SJSA1 (cell line): ENCODE data around the gene MDFI. TPM values are rescaled to one million over a fixed set of nuclear protein-coding genes. Genes with fewer than 3 reads are reported as not detected.

Experiments
- DNase-seq, 2 experiments: peaks; one replicate each; pipeline ENCODE4 v3.0.0-alpha.2; 2015 to 2020; ENCODE audit warnings: low spot score in 2 of 2, low read depth in 1 of 2
- H3K27ac ChIP-seq: fragments of 250-450 bp; sonication (Bioruptor Pico); 2 replicates; pipeline ENCODE4 v1.5.1; 2020; ENCODE audit warnings: mild to moderate bottlenecking, moderate library complexity
- H3K27me3 ChIP-seq: fragments of 250-450 bp; sonication (Bioruptor Pico); replicated peaks from 2 replicates; pipeline ENCODE4 v1.5.1; 2020; ENCODE audit warnings: mild to moderate bottlenecking, moderate library complexity
- H3K36me3 ChIP-seq: fragments of 250-450 bp; sonication (Bioruptor Pico); 2 replicates; pipeline ENCODE4 v1.5.1; 2020; ENCODE audit warnings: mild to moderate bottlenecking
- H3K4me1 ChIP-seq: fragments of 250-450 bp; sonication (Bioruptor Pico); replicated peaks from 2 replicates; pipeline ENCODE4 v1.6.1; 2021; ENCODE audit warnings: mild to moderate bottlenecking
- H3K4me3 ChIP-seq: fragments of 250-450 bp; sonication (Bioruptor Pico); 2 replicates; pipeline ENCODE4 v1.5.1; 2020; ENCODE audit warnings: mild to moderate bottlenecking
- H3K9me3 ChIP-seq: fragments of 250-450 bp; sonication (Bioruptor Pico); replicated peaks from 2 replicates; pipeline ENCODE4 v1.5.1; 2020; ENCODE audit warnings: mild to moderate bottlenecking
- total RNA-seq: library from RNA; depleted of rRNA; stranded (reverse); fragments of >200 nt; shearing (Covaris generic); gene quantifications from 2 replicates; pipeline ENCODE4 v1.2.3, GENCODE V29; 2014

MDFI gene
- total RNA-seq, 1 experiment from 2014 or later = not detected

- no peaks in the 10 kb centered on the region; the same call in 1 of the 2 replicates for H3K4me1 ChIP-seq
- no peak overlapping the region for H3K4me3 ChIP-seq
- H3K9me3 ChIP-seq = no peaks in the 10 kb centered on the region
- no peaks in the 10 kb centered on the region for H3K36me3 ChIP-seq
- H3K27me3 ChIP-seq = no peaks in the 10 kb centered on the region
- DNase-seq = no peak
- no peak overlapping the region for H3K27ac ChIP-seq
Measured at GRCh38 chr6:41692080-41692675, 53.9 kb downstream of the MDFI start.

- Histone ChIP-seq H3K9me3 (no peaks in the 10 kb centered on the region), H3K36me3 (no peaks in the 10 kb centered on the region), H3K27me3 (no peaks in the 10 kb centered on the region), H3K4me1 (peaks cover 4% of the 10 kb centered on the region), H3K27ac (no peak overlapping the region), H3K4me3 (no peak overlapping the region)
- DNase-seq = no peak
Measured at GRCh38 chr6:41692730-41693129, 54.5 kb downstream of the MDFI start.

- no peak overlapping the region for H3K27ac ChIP-seq
- H3K36me3 ChIP-seq = no peaks in the 10 kb centered on the region
- no peaks in the 10 kb centered on the region for H3K27me3 ChIP-seq
- no peaks in the 10 kb centered on the region for H3K9me3 ChIP-seq
- DNase-seq = no peak
- peaks cover 12% of the 10 kb centered on the region for H3K4me1 ChIP-seq
- H3K4me3 ChIP-seq = no peak overlapping the region
Measured at GRCh38 chr6:41693281-41694240, 55.3 kb downstream of the MDFI start.

- DNase-seq = no peak
- no peak overlapping the region for H3K4me3 ChIP-seq
- H3K27ac ChIP-seq = no peak overlapping the region
- peaks cover 18% of the 10 kb centered on the region for H3K4me1 ChIP-seq
- H3K9me3 ChIP-seq = no peaks in the 10 kb centered on the region
- H3K36me3 ChIP-seq = no peaks in the 10 kb centered on the region
- H3K27me3 ChIP-seq = no peaks in the 10 kb centered on the region
Measured at GRCh38 chr6:41694815-41695526, 56.7 kb downstream of the MDFI start.

- no peaks in the 10 kb centered on the region for H3K36me3 ChIP-seq
- H3K27ac ChIP-seq = no peak overlapping the region
Measured at GRCh38 chr6:41695825-41696224, 57.6 kb downstream of the MDFI start.

GRCh38 chr6:41696788-41697187 lies 58.5 kb downstream of the MDFI start:
- no peaks in the 10 kb centered on the region for H3K9me3 ChIP-seq

More at GRCh38 chr6:41695825-41696224, 57.6 kb downstream of the MDFI start:
- no peaks in the 10 kb centered on the region for H3K27me3 ChIP-seq
- no peak overlapping the region for H3K4me3 ChIP-seq
- H3K9me3 ChIP-seq = no peaks in the 10 kb centered on the region
- H3K4me1 ChIP-seq = peaks cover 18% of the 10 kb centered on the region
- DNase-seq = no peak

GRCh38 chr6:41697861-41698781 lies 59.9 kb downstream of the MDFI start:
- Histone ChIP-seq H3K27me3 (no peaks in the 10 kb centered on the region), H3K36me3 (no peaks in the 10 kb centered on the region), H3K27ac (peak overlapping the region; percentile 73), H3K9me3 (no peaks in the 10 kb centered on the region), H3K4me1 (peaks cover 18% of the 10 kb centered on the region), H3K4me3 (no peak overlapping the region)
- DNase-seq = peak; percentile 70

More at GRCh38 chr6:41696788-41697187, 58.5 kb downstream of the MDFI start:
- Histone ChIP-seq H3K27ac (no peak overlapping the region), H3K36me3 (no peaks in the 10 kb centered on the region), H3K4me3 (no peak overlapping the region), H3K4me1 (peaks cover 18% of the 10 kb centered on the region), H3K27me3 (no peaks in the 10 kb centered on the region)
- DNase-seq = no peak

GRCh38 chr6:41699063-41699462 lies 60.8 kb downstream of the MDFI start:
- Histone ChIP-seq H3K27me3 (no peaks in the 10 kb centered on the region), H3K4me3 (no peak overlapping the region), H3K4me1 (peaks cover 18% of the 10 kb centered on the region), H3K36me3 (no peaks in the 10 kb centered on the region), H3K9me3 (no peaks in the 10 kb centered on the region), H3K27ac (peak overlapping the region; percentile 73)
- DNase-seq = no peak

- no peaks in the 10 kb centered on the region for H3K36me3 ChIP-seq
Measured at GRCh38 chr6:41700463-41701347, 62.4 kb downstream of the MDFI start.

GRCh38 chr6:41702089-41702745 lies 63.9 kb downstream of the MDFI start:
- H3K36me3 ChIP-seq = no peaks in the 10 kb centered on the region
- no peak overlapping the region for H3K27ac ChIP-seq
- no peaks in the 10 kb centered on the region for H3K9me3 ChIP-seq
- H3K4me3 ChIP-seq = no peak overlapping the region
- DNase-seq = no peak
- H3K4me1 ChIP-seq = peaks cover 23% of the 10 kb centered on the region
- no peaks in the 10 kb centered on the region for H3K27me3 ChIP-seq

More at GRCh38 chr6:41700463-41701347, 62.4 kb downstream of the MDFI start:
- Histone ChIP-seq H3K4me3 (no peak overlapping the region), H3K27ac (no peak overlapping the region), H3K27me3 (no peaks in the 10 kb centered on the region), H3K9me3 (no peaks in the 10 kb centered on the region), H3K4me1 (peaks cover 18% of the 10 kb centered on the region)
- no peak for DNase-seq

- Histone ChIP-seq H3K36me3 (no peaks in the 10 kb centered on the region), H3K4me1 (peaks cover 17% of the 10 kb centered on the region), H3K27me3 (no peaks in the 10 kb centered on the region), H3K4me3 (no peak overlapping the region), H3K27ac (no peak overlapping the region), H3K9me3 (no peaks in the 10 kb centered on the region)
- no peak for DNase-seq
Measured at GRCh38 chr6:41702771-41703494, 64.7 kb downstream of the MDFI start.
